ENCODE results near the gene C21orf58. TPM values are rescaled to one million over a fixed set of nuclear protein-coding genes. Genes with fewer than 3 reads are reported as not detected.

C21orf58 gene
- total RNA-seq, 1 experiment from 2014 or later: 35.1 TPM

GRCh38 chr21:46366561-46366960 is 42.9 kb upstream of the C21orf58 start:
- no peaks in the 10 kb centered on the region for H3K4me1 Mint-ChIP-seq
- ChIA-PET POLR2A (no interaction called here), CTCF (no interaction called here)
- H3K36me3 Mint-ChIP-seq: peaks cover 58% of the 10 kb centered on the region
- H3K4me3 Mint-ChIP-seq: no peak overlapping the region
- peaks cover under 1% of the 10 kb centered on the region for H3K9me3 Mint-ChIP-seq
- no peak overlapping the region; the same call in 1 of the 2 replicates for H3K27ac Mint-ChIP-seq
- no peak for TF ChIP-seq ZNF317 (CRISPR knock-in tag; IDR thresholded peaks at IDR 0.05; ENCODE audit: borderline replicate concordance, low read depth)
- TF ChIP-seq MYBL2 (CRISPR knock-in tag; IDR thresholded peaks at IDR 0.05): no peak
- TF ChIP-seq JAZF1 (CRISPR knock-in tag; IDR thresholded peaks at IDR 0.05): no peak
- no peak for TF ChIP-seq NFATC4 (CRISPR knock-in tag; IDR thresholded peaks at IDR 0.05)
- no peak for TF ChIP-seq RORB (CRISPR knock-in tag; IDR thresholded peaks at IDR 0.05)
- no peak for TF ChIP-seq SOX15 (CRISPR knock-in tag; IDR thresholded peaks at IDR 0.05)
- TF ChIP-seq GRHL2 (CRISPR knock-in tag; IDR thresholded peaks at IDR 0.05; ENCODE audit: insufficient replicate concordance, severe bottlenecking): no peak
- TF ChIP-seq ZNF232 (CRISPR knock-in tag; IDR thresholded peaks at IDR 0.05): no peak
- TF ChIP-seq, protein P1, sequence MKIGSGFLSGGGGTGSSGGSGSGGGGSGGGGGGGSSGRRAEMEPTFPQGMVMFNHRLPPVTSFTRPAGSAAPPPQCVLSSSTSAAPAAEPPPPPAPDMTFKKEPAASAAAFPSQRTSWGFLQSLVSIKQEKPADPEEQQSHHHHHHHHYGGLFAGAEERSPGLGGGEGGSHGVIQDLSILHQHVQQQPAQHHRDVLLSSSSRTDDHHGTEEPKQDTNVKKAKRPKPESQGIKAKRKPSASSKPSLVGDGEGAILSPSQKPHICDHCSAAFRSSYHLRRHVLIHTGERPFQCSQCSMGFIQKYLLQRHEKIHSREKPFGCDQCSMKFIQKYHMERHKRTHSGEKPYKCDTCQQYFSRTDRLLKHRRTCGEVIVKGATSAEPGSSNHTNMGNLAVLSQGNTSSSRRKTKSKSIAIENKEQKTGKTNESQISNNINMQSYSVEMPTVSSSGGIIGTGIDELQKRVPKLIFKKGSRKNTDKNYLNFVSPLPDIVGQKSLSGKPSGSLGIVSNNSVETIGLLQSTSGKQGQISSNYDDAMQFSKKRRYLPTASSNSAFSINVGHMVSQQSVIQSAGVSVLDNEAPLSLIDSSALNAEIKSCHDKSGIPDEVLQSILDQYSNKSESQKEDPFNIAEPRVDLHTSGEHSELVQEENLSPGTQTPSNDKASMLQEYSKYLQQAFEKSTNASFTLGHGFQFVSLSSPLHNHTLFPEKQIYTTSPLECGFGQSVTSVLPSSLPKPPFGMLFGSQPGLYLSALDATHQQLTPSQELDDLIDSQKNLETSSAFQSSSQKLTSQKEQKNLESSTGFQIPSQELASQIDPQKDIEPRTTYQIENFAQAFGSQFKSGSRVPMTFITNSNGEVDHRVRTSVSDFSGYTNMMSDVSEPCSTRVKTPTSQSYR (CRISPR knock-in tag; IDR thresholded peaks at IDR 0.05): no peak
- no peak for TF ChIP-seq EMX1 (CRISPR knock-in tag; IDR thresholded peaks at IDR 0.05)
- TF ChIP-seq TEAD4 (CRISPR knock-in tag; IDR thresholded peaks at IDR 0.05): no peak
- TF ChIP-seq, protein P2, sequence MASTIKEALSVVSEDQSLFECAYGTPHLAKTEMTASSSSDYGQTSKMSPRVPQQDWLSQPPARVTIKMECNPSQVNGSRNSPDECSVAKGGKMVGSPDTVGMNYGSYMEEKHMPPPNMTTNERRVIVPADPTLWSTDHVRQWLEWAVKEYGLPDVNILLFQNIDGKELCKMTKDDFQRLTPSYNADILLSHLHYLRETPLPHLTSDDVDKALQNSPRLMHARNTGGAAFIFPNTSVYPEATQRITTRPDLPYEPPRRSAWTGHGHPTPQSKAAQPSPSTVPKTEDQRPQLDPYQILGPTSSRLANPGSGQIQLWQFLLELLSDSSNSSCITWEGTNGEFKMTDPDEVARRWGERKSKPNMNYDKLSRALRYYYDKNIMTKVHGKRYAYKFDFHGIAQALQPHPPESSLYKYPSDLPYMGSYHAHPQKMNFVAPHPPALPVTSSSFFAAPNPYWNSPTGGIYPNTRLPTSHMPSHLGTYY (CRISPR knock-in tag; IDR thresholded peaks at IDR 0.05): no peak
- no peaks in the 10 kb centered on the region; the same call in 1 of the 2 replicates for H3K27me3 Mint-ChIP-seq (ENCODE audit: low read depth)
- DNase-seq (ENCODE audit: low spot score) (no peak), ATAC-seq (no peak)

- CTCF ChIA-PET: no interaction called here
- DNase-seq (ENCODE audit: low spot score) (no peak), ATAC-seq (no peak)
- TF ChIP-seq RORB (CRISPR knock-in tag; IDR thresholded peaks at IDR 0.05) (no peak), GRHL2 (CRISPR knock-in tag; IDR thresholded peaks at IDR 0.05; ENCODE audit: insufficient replicate concordance, severe bottlenecking) (no peak), NFYB (CRISPR knock-in tag; conservative IDR thresholded peaks at IDR 0.05; ENCODE audit: low read depth) (no peak), ZNF396 (CRISPR knock-in tag; IDR thresholded peaks at IDR 0.05; ENCODE audit: borderline replicate concordance) (no peak), SOX15 (CRISPR knock-in tag; IDR thresholded peaks at IDR 0.05) (no peak), FOXP1 (CRISPR knock-in tag; IDR thresholded peaks at IDR 0.05; ENCODE audit: borderline replicate concordance) (no peak), KAT7 (CRISPR knock-in tag; IDR thresholded peaks at IDR 0.05; ENCODE audit: borderline replicate concordance) (no peak), PRDM15 (CRISPR knock-in tag; IDR thresholded peaks at IDR 0.05) (no peak), AR (CRISPR knock-in tag; IDR thresholded peaks at IDR 0.05) (no peak), MLX (CRISPR knock-in tag; IDR thresholded peaks at IDR 0.05) (no peak)
- H3K27ac Mint-ChIP-seq: no peak overlapping the region
- H3K4me3 Mint-ChIP-seq: no peak overlapping the region
- POLR2A ChIA-PET: no interaction called here
- H3K4me1 Mint-ChIP-seq: no peaks in the 10 kb centered on the region
- H3K36me3 Mint-ChIP-seq: peaks cover 58% of the 10 kb centered on the region
- H3K27me3 Mint-ChIP-seq (ENCODE audit: low read depth): no peaks in the 10 kb centered on the region; the same call in 1 of the 2 replicates
- H3K9me3 Mint-ChIP-seq: no peaks in the 10 kb centered on the region
Measured at GRCh38 chr21:46366091-46366490, 42.4 kb upstream of the C21orf58 start.
